ENCODE data around the gene MCL1. TPM values are rescaled to one million over a fixed set of nuclear protein-coding genes. Genes with fewer than 3 reads are reported as not detected.
A peak's percentile ranks its signal among the peaks of the same experiment; 100 is the strongest.

MCL1 gene
- total and polyA plus RNA-seq, 2 of the 13 experiments (the other 11 are each of a cell fraction or from before 2014, with no cell fraction given) = 69.5 to 125 TPM

DNA sequence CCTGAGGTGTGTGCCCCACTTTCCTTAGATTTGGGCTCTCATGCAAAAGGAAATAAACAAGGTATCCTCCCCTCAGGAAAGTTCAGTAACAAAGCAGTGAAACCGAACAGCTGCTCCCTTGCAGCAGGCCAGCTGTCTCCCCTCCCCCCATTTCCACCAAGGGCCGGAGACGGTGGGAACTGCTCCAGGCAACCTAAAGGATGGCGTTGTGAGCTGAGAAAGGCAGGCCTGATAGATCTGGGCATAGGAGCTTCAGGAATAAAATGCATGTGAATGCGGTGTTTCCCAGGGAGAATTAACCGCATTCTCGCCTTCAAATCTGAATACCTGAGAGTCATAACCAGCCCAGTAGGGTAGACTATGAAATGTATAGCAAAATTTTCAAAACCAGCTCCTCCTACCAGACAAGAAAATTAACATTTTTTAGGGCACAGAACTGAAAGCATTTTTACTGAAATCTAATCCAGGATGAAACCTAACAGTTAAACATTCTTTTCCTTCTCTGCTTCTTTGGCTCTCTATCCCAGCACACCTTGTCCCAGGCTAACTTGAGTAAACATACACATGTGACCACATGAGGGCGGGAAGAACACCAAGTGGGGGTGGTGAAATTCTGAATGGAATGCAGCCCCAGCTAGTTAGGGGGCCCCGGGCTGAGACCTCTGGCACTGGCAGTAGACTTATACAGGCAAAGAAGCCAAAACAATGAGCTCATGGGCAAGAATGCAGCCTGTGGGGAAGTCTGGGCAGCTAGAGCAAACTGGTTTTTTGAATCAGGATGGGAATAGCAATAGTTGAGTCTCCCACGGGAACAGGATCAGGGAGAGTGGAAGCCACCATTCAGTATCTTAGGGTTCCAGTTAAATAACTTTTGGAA, 11.5 kb downstream of the MCL1 start (continued):
- TF ChIP-seq ZIK1 (CRISPR knock-in tag; IDR thresholded peaks at IDR 0.05; ENCODE audit: borderline replicate concordance, low read depth) = no peak
- TF ChIP-seq CHCHD3 (CRISPR knock-in tag; IDR thresholded peaks at IDR 0.05) = no peak
- TF ChIP-seq MIER3 (CRISPR knock-in tag; IDR thresholded peaks at IDR 0.05; ENCODE audit: borderline replicate concordance) = 0 out of 2 replicates have a peak, but pooled peaks have one; percentile 5
- TF ChIP-seq ZNF10 (CRISPR knock-in tag; IDR thresholded peaks at IDR 0.05; ENCODE audit: borderline replicate concordance, low read depth) = no peak
- TF ChIP-seq LCORL (IDR thresholded peaks at IDR 0.05) = no peak
- peak; percentile 87 for TF ChIP-seq LCORL (CRISPR knock-in tag; IDR thresholded peaks at IDR 0.05)
- TF ChIP-seq ZNF746 (CRISPR knock-in tag; IDR thresholded peaks at IDR 0.05) = no peak
- no peak for TF ChIP-seq POGZ (CRISPR knock-in tag; IDR thresholded peaks at IDR 0.05)
- TF ChIP-seq, protein P1, sequence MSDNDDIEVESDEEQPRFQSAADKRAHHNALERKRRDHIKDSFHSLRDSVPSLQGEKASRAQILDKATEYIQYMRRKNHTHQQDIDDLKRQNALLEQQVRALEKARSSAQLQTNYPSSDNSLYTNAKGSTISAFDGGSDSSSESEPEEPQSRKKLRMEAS (IDR thresholded peaks at IDR 0.05) = peak; percentile 78
- TF ChIP-seq PRDM15 (CRISPR knock-in tag; IDR thresholded peaks at IDR 0.05) = 0 out of 2 replicates have a peak, but pooled peaks have one; percentile 22
- TF ChIP-seq ZNF790 (CRISPR knock-in tag; IDR thresholded peaks at IDR 0.05; ENCODE audit: borderline replicate concordance) = no peak
- TF ChIP-seq ASH2L (IDR thresholded peaks at IDR 0.05; ENCODE audit: insufficient read length, low read depth, low read length) = peak; percentile 26
- TF ChIP-seq SUZ12 (IDR thresholded peaks at IDR 0.05; ENCODE audit: low read depth, low read length) = no peak
- no peak for TF ChIP-seq GATA4 (IDR thresholded peaks at IDR 0.05; ENCODE audit: borderline replicate concordance, low read depth)
- no peak for TF ChIP-seq REPIN1 (CRISPR knock-in tag; IDR thresholded peaks at IDR 0.05; ENCODE audit: borderline replicate concordance, low read depth)
- TF ChIP-seq ZBTB8A (CRISPR knock-in tag; IDR thresholded peaks at IDR 0.05; ENCODE audit: borderline replicate concordance, low read depth) = no peak
- TF ChIP-seq BCLAF1 (IDR thresholded peaks at IDR 0.05) = no peak
- TF ChIP-seq ZNF605 (CRISPR knock-in tag; IDR thresholded peaks at IDR 0.05) = peak; percentile 44; the same call in 1 of the 2 replicates
- TF ChIP-seq GABPB1 (CRISPR knock-in tag; IDR thresholded peaks at IDR 0.05) = no peak
- no peak for TF ChIP-seq SOX6 (IDR thresholded peaks at IDR 0.05)
- peak; percentile 85 for TF ChIP-seq SOX6 (CRISPR knock-in tag; IDR thresholded peaks at IDR 0.05)
- TF ChIP-seq SP5 (CRISPR knock-in tag; IDR thresholded peaks at IDR 0.05; ENCODE audit: borderline replicate concordance, low read depth) = peak; percentile 95
